ENCODE measurements around the gene VANGL1.

GRCh38 chr1:115671176-115671934, 29.6 kb downstream of the VANGL1 start:
- TF ChIP-seq KDM5A (IDR thresholded peaks at IDR 0.05; ENCODE audit: borderline replicate concordance, low read length), result no peak
- no peak for TF ChIP-seq BCL3 (CRISPR knock-in tag; IDR thresholded peaks at IDR 0.05)
- no peak for TF ChIP-seq ZNF362 (CRISPR knock-in tag; IDR thresholded peaks at IDR 0.05; ENCODE audit: borderline replicate concordance)
- TF ChIP-seq, protein P1, sequence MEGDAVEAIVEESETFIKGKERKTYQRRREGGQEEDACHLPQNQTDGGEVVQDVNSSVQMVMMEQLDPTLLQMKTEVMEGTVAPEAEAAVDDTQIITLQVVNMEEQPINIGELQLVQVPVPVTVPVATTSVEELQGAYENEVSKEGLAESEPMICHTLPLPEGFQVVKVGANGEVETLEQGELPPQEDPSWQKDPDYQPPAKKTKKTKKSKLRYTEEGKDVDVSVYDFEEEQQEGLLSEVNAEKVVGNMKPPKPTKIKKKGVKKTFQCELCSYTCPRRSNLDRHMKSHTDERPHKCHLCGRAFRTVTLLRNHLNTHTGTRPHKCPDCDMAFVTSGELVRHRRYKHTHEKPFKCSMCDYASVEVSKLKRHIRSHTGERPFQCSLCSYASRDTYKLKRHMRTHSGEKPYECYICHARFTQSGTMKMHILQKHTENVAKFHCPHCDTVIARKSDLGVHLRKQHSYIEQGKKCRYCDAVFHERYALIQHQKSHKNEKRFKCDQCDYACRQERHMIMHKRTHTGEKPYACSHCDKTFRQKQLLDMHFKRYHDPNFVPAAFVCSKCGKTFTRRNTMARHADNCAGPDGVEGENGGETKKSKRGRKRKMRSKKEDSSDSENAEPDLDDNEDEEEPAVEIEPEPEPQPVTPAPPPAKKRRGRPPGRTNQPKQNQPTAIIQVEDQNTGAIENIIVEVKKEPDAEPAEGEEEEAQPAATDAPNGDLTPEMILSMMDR (CRISPR knock-in tag; IDR thresholded peaks at IDR 0.05), result no peak
- TF ChIP-seq USF2 (IDR thresholded peaks at IDR 0.05; ENCODE audit: low read depth, low read length), result no peak
- no peak for TF ChIP-seq USF2 (CRISPR knock-in tag; IDR thresholded peaks at IDR 0.05; ENCODE audit: borderline replicate concordance)
- TF ChIP-seq ZSCAN31 (CRISPR knock-in tag; IDR thresholded peaks at IDR 0.05; ENCODE audit: low read depth), result no peak
